IMR-90 (cell line): ENCODE data around the gene HDGFL3. TPM values are rescaled to one million over a fixed set of nuclear protein-coding genes. Genes with fewer than 3 reads are reported as not detected.

Source experiments
- ATAC-seq: fragments of 200-7000 bp; cut with Tn5 transposase; 2 replicates; pipeline ENCODE4 v1.9.1; 2020; ENCODE audit warnings: low read depth, mild to moderate bottlenecking, moderate library complexity
- BruUV-seq: library from RNA; stranded (reverse); fragments of 400-500 nt; replicated peaks from 2 replicates; lab custom pipeline; 2021; lab: Mats Ljungman, UMichigan
- CTCF ChIA-PET: fragments of 300-600 bp; formaldehyde crosslinking; extraction: SDS; loops from one replicate; lab custom pipeline; 2021; ENCODE audit warnings: antibody characterized with exemption; lab: Yijun Ruan, JAX
- POLR2A ChIA-PET: fragments of 300-600 bp; sonication (Branson Sonifier 250); formaldehyde crosslinking; loops from one replicate; lab custom pipeline; 2022; ENCODE audit warnings: antibody characterized with exemption; ENCODE audit not compliant: unreplicated experiment; lab: Charles Lee
- DNase-seq: peaks from one replicate; pipeline ENCODE4 v3.0.0; 2013
- H2AFZ ChIP-seq: replicated peaks from 2 replicates; pipeline ENCODE3; 2013; ENCODE audit warnings: low read length, mild to moderate bottlenecking; ENCODE audit not compliant: poor library complexity
- H2AK5ac ChIP-seq: 2 replicates; pipeline ENCODE4 v1.6.1; 2013; ENCODE audit warnings: low read depth, low read length, inconsistent platforms
- H2AK9ac ChIP-seq: replicated peaks from 2 replicates; pipeline ENCODE3; 2013; ENCODE audit warnings: mild to moderate bottlenecking, low read depth, low read length, moderate library complexity; ENCODE audit not compliant: poor library complexity
- H2BK120ac ChIP-seq: 2 replicates; pipeline ENCODE4 v1.6.1; 2013; ENCODE audit warnings: low read depth, low read length, inconsistent platforms
- H2BK15ac ChIP-seq: 3 replicates; pipeline ENCODE4 v1.6.1; 2013; ENCODE audit warnings: low read depth, low read length, inconsistent platforms
- H2BK20ac ChIP-seq: 2 replicates; pipeline ENCODE4 v1.6.1; 2013; ENCODE audit warnings: low read depth, mild to moderate bottlenecking, inconsistent platforms, low read length, moderate library complexity
- H2BK5ac ChIP-seq: 2 replicates; pipeline ENCODE4 v1.6.1; 2013; ENCODE audit warnings: mild to moderate bottlenecking, low read depth, low read length, inconsistent platforms; ENCODE audit not compliant: poor library complexity, severe bottlenecking
- H3K14ac ChIP-seq: replicated peaks from 2 replicates; pipeline ENCODE4 v1.6.1; 2013; ENCODE audit warnings: low read depth, low read length, inconsistent platforms
- H3K18ac ChIP-seq: 2 replicates; pipeline ENCODE4 v1.6.1; 2013; ENCODE audit warnings: low read depth, low read length, control low read depth
- H3K23ac ChIP-seq: 2 replicates; pipeline ENCODE4 v1.6.1; 2013; ENCODE audit warnings: low read depth, low read length, inconsistent platforms
- H3K27ac ChIP-seq: 2 replicates; pipeline ENCODE4 v1.5.1; 2013; ENCODE audit warnings: mild to moderate bottlenecking, control low read depth, low read length; ENCODE audit not compliant: insufficient read depth
- H3K27me3 ChIP-seq: 2 replicates; pipeline ENCODE4 v1.6.1; 2013; ENCODE audit warnings: low read length; ENCODE audit not compliant: control insufficient read depth, insufficient read depth
- H3K36me3 ChIP-seq: 2 replicates; pipeline ENCODE4 v1.6.1; 2013; ENCODE audit warnings: low read length, mixed read lengths; ENCODE audit not compliant: control insufficient read depth, insufficient read depth
- H3K4ac ChIP-seq: 2 replicates; pipeline ENCODE4 v1.6.1; 2013; ENCODE audit warnings: low read depth, low read length, inconsistent platforms
- H3K4me1 ChIP-seq: 2 replicates; pipeline ENCODE4 v1.6.1; 2013; ENCODE audit warnings: low read length, mixed read lengths; ENCODE audit not compliant: control insufficient read depth, insufficient read depth
- H3K4me2 ChIP-seq: 2 replicates; pipeline ENCODE4 v1.6.1; 2013; ENCODE audit warnings: low read depth, mild to moderate bottlenecking, control low read depth, low read length, moderate library complexity
- H3K4me3 ChIP-seq: 2 replicates; pipeline ENCODE4 v1.5.1; 2013; ENCODE audit warnings: low read depth, mild to moderate bottlenecking, control low read depth, low read length, moderate library complexity; ENCODE audit not compliant: insufficient read depth
- H3K56ac ChIP-seq: 2 replicates; pipeline ENCODE4 v1.6.1; 2013; ENCODE audit warnings: low read length, inconsistent platforms; ENCODE audit not compliant: insufficient read depth; ENCODE audit errors: extremely low read depth
- H3K79me1 ChIP-seq, 2 experiments: 2 replicates each; pipeline ENCODE4 v1.6.1; 2013; ENCODE audit warnings: low read length in 2 of 2, inconsistent platforms in 1 of 2, low read depth in 1 of 2
- H3K9ac ChIP-seq: 2 replicates; pipeline ENCODE4 v1.6.1; 2013; ENCODE audit warnings: low read depth, low read length, control low read depth
- H3K9me1 ChIP-seq: 2 replicates; pipeline ENCODE4 v1.6.1; 2013; ENCODE audit warnings: low read length, inconsistent platforms; ENCODE audit not compliant: insufficient read depth
- H3K9me3 ChIP-seq: 2 replicates; pipeline ENCODE4 v1.6.1; 2013; ENCODE audit warnings: low read length; ENCODE audit not compliant: control insufficient read depth, insufficient read depth
- H4K20me1 ChIP-seq: 2 replicates; pipeline ENCODE4 v1.6.1; 2013; ENCODE audit warnings: low read length, inconsistent platforms; ENCODE audit not compliant: insufficient read depth
- H4K5ac ChIP-seq: 2 replicates; pipeline ENCODE4 v1.6.1; 2013; ENCODE audit warnings: mild to moderate bottlenecking, low read depth, low read length, control low read depth
- H4K8ac ChIP-seq, 2 experiments: 2 replicates each; pipeline ENCODE4 v1.6.1; 2013; ENCODE audit warnings: low read depth in 2 of 2, low read length in 2 of 2, control low read depth in 1 of 2, inconsistent platforms in 1 of 2
- H4K91ac ChIP-seq: 2 replicates; pipeline ENCODE4 v1.6.1; 2013; ENCODE audit warnings: low read depth, low read length, inconsistent platforms; ENCODE audit not compliant: insufficient read depth
- BHLHE40 ChIP-seq: fragments of 150-350 bp; IDR thresholded peaks from 2 replicates; pipeline ENCODE4 v1.6.1; 2016; ENCODE audit warnings: mild to moderate bottlenecking, low read depth, low read length
- CEBPB ChIP-seq: IDR thresholded peaks from 2 replicates; pipeline ENCODE4 v1.6.1; 2012; ENCODE audit warnings: low read depth, low read length, improper control_type of control experiment
- CHD1 ChIP-seq: IDR thresholded peaks from 2 replicates; pipeline ENCODE4 v1.6.1; 2012; ENCODE audit warnings: low read depth, low read length, improper control_type of control experiment
- FOS ChIP-seq: fragments of 150-350 bp; IDR thresholded peaks from 2 replicates; pipeline ENCODE4 v1.6.1; 2016; ENCODE audit warnings: low read depth, low read length
- MAFK ChIP-seq: IDR thresholded peaks from 2 replicates; pipeline ENCODE4 v1.6.1; 2012; ENCODE audit warnings: low read depth, low read length, improper control_type of control experiment
- MAZ ChIP-seq: IDR thresholded peaks from 2 replicates; pipeline ENCODE4 v1.6.1; 2012; ENCODE audit warnings: low read depth, mild to moderate bottlenecking, low read length, improper control_type of control experiment, moderate library complexity, borderline replicate concordance
- MXI1 ChIP-seq: IDR thresholded peaks from 2 replicates; pipeline ENCODE4 v1.6.1; 2012; ENCODE audit warnings: low read depth, mild to moderate bottlenecking, low read length, moderate library complexity, borderline replicate concordance
- NFE2L2 ChIP-seq: fragments of 150-350 bp; IDR thresholded peaks from 2 replicates; pipeline ENCODE4 v1.6.1; 2016; ENCODE audit warnings: low read depth, mild to moderate bottlenecking, low read length
- POLR2A ChIP-seq: IDR thresholded peaks from 2 replicates; pipeline ENCODE4 v1.6.1; 2012; ENCODE audit warnings: mild to moderate bottlenecking, low read depth, low read length
- RAD21 ChIP-seq: IDR thresholded peaks from 2 replicates; pipeline ENCODE4 v1.6.1; 2012; ENCODE audit warnings: low read length, improper control_type of control experiment
- RCOR1 ChIP-seq: IDR thresholded peaks from 2 replicates; pipeline ENCODE4 v1.6.1; 2012; ENCODE audit warnings: mild to moderate bottlenecking, low read length, improper control_type of control experiment; ENCODE audit not compliant: insufficient replicate concordance
- RFX5 ChIP-seq: IDR thresholded peaks from 2 replicates; pipeline ENCODE4 v1.8.0; 2012; ENCODE audit warnings: low read depth, mild to moderate bottlenecking, low read length, moderate library complexity
- SMC3 ChIP-seq: fragments of 150-350 bp; IDR thresholded peaks from 2 replicates; pipeline ENCODE4 v1.6.1; 2016; ENCODE audit warnings: low read depth, mild to moderate bottlenecking, antibody characterized with exemption, low read length, moderate library complexity
- WGBS, 2 experiments: methylation state at CpG; one replicate each; pipeline versions ENCODE4 v1.1.5 to v1.1.7; 2013; ENCODE audit warnings: missing lambda C conversion rate in 2 of 2; ENCODE audit not compliant: insufficient read length in 1 of 2; ENCODE audit errors: extremely low coverage in 2 of 2; 5-methylcytosine and 5-hydroxymethylcytosine counted together
- dilution Hi-C: fragments of 300-500 bp; cut with HindIII; formaldehyde crosslinking; loops from one replicate; pipeline ENCODE4 v1.14.3; 2018; ENCODE audit warnings: low sequenced_read_pairs; ENCODE audit not compliant: unreplicated experiment
- in situ Hi-C: fragments of 300-500 bp; cut with MboI; formaldehyde crosslinking; loops from 3 replicates; pipeline ENCODE4 v1.14.3; 2019; ENCODE audit warnings: low sequenced_read_pairs, inconsistent platforms, mixed read lengths
- intact Hi-C: fragments of 100-400 bp; cut with micrococcal nuclease; formaldehyde crosslinking; loops from 2 replicates; pipeline ENCODE4 v1.10.0; 2022
- polyA plus RNA-seq, 3 experiments: library from polyadenylated mRNA; depleted of rRNA; stranded (reverse); fragments of >200 nt; gene quantifications; 2 replicates each; pipeline ENCODE4 v1.2.3, GENCODE V29; 2012; ENCODE audit warnings: low replicate concordance in 1 of 3
- total RNA-seq: library from RNA; depleted of rRNA; stranded (reverse); fragments of >200 nt; gene quantifications from 2 replicates; pipeline ENCODE4 v1.2.3, GENCODE V29; 2012
- TF ChIP-seq, protein P1 (sequence below): conservative IDR thresholded peaks from 2 replicates; pipeline ENCODE4 v1.5.1; 2012; ENCODE audit warnings: mild to moderate bottlenecking, low read depth, low read length, improper control_type of control experiment
- TF ChIP-seq, protein P2 (sequence below): fragments of 150-350 bp; IDR thresholded peaks from 2 replicates; pipeline ENCODE4 v1.6.1; 2017; ENCODE audit warnings: mild to moderate bottlenecking, antibody characterized with exemption, low read length, low read depth
- TF ChIP-seq, protein P3 (sequence below): fragments of 150-350 bp; IDR thresholded peaks from 2 replicates; pipeline ENCODE4 v1.6.1; 2016; ENCODE audit warnings: low read depth, mild to moderate bottlenecking, low read length, moderate library complexity, borderline replicate concordance

Gene HDGFL3
- total and polyA plus RNA-seq, 2 of the 4 experiments (the other 2 are of a cell fraction), result 9.5 to 18.1 TPM

DNA sequence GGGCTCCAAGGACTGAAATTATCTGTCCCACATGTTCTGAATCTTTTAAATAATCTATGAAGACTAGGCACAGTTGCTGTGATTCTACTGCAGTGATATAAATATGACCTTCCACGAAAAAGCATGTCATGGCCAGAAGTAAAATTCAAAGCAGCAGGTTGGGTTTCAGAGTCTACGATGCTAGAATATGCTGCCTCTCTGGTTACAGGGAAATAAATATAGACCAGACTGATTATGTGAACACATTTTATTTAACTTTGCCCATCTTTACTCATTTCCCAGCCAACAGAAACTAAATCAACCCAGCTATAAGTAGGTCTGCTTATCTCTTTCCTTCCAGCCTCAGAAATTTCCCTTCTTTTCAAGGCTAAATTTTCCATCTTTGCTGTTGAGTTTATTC is 120.0 kb downstream of the HDGFL3 start:
- no peak overlapping the region for H2AFZ ChIP-seq
- no peaks in the 10 kb centered on the region for H3K79me1 ChIP-seq
- H4K20me1 ChIP-seq, result no peaks in the 10 kb centered on the region
- no peak overlapping the region for H3K4me3 ChIP-seq
- H3K9me3 ChIP-seq, result no peaks in the 10 kb centered on the region
- no peak overlapping the region for H3K23ac ChIP-seq
- no peak overlapping the region for H3K14ac ChIP-seq
- WGBS, 2 experiments, result 67% methylated on average over 1 of the region's 2 CpGs; no CpG with 5 or more reads in 1 of the 2 experiments
- H3K4ac ChIP-seq, result no peak overlapping the region
- ChIA-PET CTCF (interaction anchor here (0.6 to 0.7 kb wide), 2 partner anchors 41 to 87 kb away, joined by 3 read pairs; no protein-coding TSS in a partner anchor), POLR2A (no interaction called here)
- H4K8ac ChIP-seq, result no peak overlapping the region
- no peak overlapping the region for H3K4me2 ChIP-seq
- dilution Hi-C loops (no loop called here), intact Hi-C loops (no loop called here), in situ Hi-C loops (no loop called here)
- no peak overlapping the region for H3K27ac ChIP-seq
- no peak overlapping the region for H4K5ac ChIP-seq
- H2BK20ac ChIP-seq, result no peak overlapping the region
- H2BK15ac ChIP-seq, result no peak overlapping the region
- H3K18ac ChIP-seq, result no peak overlapping the region
- no peak overlapping the region for H2AK9ac ChIP-seq
- H2AK5ac ChIP-seq, result no peak overlapping the region
- no peak overlapping the region for H3K56ac ChIP-seq
- H2BK5ac ChIP-seq, result no peak overlapping the region
- H4K91ac ChIP-seq, result no peak overlapping the region
- H3K9me1 ChIP-seq, result no peaks in the 10 kb centered on the region
- no peak overlapping the region for H3K9ac ChIP-seq
- ATAC-seq (no peak), DNase-seq (no peak)
- BruUV-seq, result no TSS peak
- no peaks in the 10 kb centered on the region for H3K36me3 ChIP-seq
- H3K4me1 ChIP-seq, result no peaks in the 10 kb centered on the region
- H2BK120ac ChIP-seq, result no peak overlapping the region
- TF ChIP-seq MAFK (no peak), RFX5 (no peak), BHLHE40 (no peak), NFE2L2 (no peak), SMC3 (no peak), CEBPB (no peak), CHD1 (no peak), MXI1 (no peak), POLR2A (no peak), RCOR1 (no peak), MAZ (no peak), RAD21 (no peak), FOS (no peak)
- TF ChIP-seq, protein P1, sequence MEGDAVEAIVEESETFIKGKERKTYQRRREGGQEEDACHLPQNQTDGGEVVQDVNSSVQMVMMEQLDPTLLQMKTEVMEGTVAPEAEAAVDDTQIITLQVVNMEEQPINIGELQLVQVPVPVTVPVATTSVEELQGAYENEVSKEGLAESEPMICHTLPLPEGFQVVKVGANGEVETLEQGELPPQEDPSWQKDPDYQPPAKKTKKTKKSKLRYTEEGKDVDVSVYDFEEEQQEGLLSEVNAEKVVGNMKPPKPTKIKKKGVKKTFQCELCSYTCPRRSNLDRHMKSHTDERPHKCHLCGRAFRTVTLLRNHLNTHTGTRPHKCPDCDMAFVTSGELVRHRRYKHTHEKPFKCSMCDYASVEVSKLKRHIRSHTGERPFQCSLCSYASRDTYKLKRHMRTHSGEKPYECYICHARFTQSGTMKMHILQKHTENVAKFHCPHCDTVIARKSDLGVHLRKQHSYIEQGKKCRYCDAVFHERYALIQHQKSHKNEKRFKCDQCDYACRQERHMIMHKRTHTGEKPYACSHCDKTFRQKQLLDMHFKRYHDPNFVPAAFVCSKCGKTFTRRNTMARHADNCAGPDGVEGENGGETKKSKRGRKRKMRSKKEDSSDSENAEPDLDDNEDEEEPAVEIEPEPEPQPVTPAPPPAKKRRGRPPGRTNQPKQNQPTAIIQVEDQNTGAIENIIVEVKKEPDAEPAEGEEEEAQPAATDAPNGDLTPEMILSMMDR, result no peak
- TF ChIP-seq, protein P2, sequence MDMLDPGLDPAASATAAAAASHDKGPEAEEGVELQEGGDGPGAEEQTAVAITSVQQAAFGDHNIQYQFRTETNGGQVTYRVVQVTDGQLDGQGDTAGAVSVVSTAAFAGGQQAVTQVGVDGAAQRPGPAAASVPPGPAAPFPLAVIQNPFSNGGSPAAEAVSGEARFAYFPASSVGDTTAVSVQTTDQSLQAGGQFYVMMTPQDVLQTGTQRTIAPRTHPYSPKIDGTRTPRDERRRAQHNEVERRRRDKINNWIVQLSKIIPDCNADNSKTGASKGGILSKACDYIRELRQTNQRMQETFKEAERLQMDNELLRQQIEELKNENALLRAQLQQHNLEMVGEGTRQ, result no peak
- TF ChIP-seq, protein P3, sequence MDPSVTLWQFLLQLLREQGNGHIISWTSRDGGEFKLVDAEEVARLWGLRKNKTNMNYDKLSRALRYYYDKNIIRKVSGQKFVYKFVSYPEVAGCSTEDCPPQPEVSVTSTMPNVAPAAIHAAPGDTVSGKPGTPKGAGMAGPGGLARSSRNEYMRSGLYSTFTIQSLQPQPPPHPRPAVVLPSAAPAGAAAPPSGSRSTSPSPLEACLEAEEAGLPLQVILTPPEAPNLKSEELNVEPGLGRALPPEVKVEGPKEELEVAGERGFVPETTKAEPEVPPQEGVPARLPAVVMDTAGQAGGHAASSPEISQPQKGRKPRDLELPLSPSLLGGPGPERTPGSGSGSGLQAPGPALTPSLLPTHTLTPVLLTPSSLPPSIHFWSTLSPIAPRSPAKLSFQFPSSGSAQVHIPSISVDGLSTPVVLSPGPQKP, result no peak
- peaks cover 4% of the 10 kb centered on the region; the same call in 1 of the 2 replicates for H3K27me3 ChIP-seq
